NCI-H1436 treated with DMSO at 0.1 percent for 48 hours (cell line): ENCODE results near the gene ARHGAP25.

Experiments
- DNase-seq: peaks from one replicate; lab custom pipeline; 2025; lab: John Stamatoyannopoulos, UW

Gene ARHGAP25

GRCh38 chr2:68766376-68766845 lies 31.8 kb downstream of the ARHGAP25 start:
- DNase-seq: no peak

GRCh38 chr2:68767031-68767961 lies 32.7 kb downstream of the ARHGAP25 start:
- no peak for DNase-seq

- DNase-seq: no peak
Measured at GRCh38 chr2:68767996-68768395, 33.4 kb downstream of the ARHGAP25 start.

GRCh38 chr2:68768461-68768860 lies 33.9 kb downstream of the ARHGAP25 start:
- no peak for DNase-seq

GRCh38 chr2:68768951-68769350 lies 34.3 kb downstream of the ARHGAP25 start:
- DNase-seq: no peak

GRCh38 chr2:68769586-68770270 lies 35.1 kb downstream of the ARHGAP25 start:
- no peak for DNase-seq

- DNase-seq: no peak
Measured at GRCh38 chr2:68770271-68771111, 35.9 kb downstream of the ARHGAP25 start.

GRCh38 chr2:68771211-68771751 lies 36.7 kb downstream of the ARHGAP25 start:
- DNase-seq: no peak

GRCh38 chr2:68772109-68772508 lies 37.5 kb downstream of the ARHGAP25 start:
- no peak for DNase-seq

GRCh38 chr2:68774569-68775271 lies 40.1 kb downstream of the ARHGAP25 start:
- no peak for DNase-seq

- no peak for DNase-seq
Measured at GRCh38 chr2:68775272-68775842, 40.7 kb downstream of the ARHGAP25 start.

GRCh38 chr2:68776124-68776523 lies 41.5 kb downstream of the ARHGAP25 start:
- no peak for DNase-seq

- no peak for DNase-seq
Measured at GRCh38 chr2:68779595-68779994, 45.0 kb downstream of the ARHGAP25 start.

GRCh38 chr2:68784188-68784587 lies 49.6 kb downstream of the ARHGAP25 start:
- DNase-seq: no peak

GRCh38 chr2:68784915-68785314 lies 50.3 kb downstream of the ARHGAP25 start:
- no peak for DNase-seq

- DNase-seq: no peak
Measured at GRCh38 chr2:68787356-68787755, 52.7 kb downstream of the ARHGAP25 start.

- no peak for DNase-seq
Measured at GRCh38 chr2:68789603-68790002, 55.0 kb downstream of the ARHGAP25 start.

GRCh38 chr2:68790600-68790999 lies 56.0 kb downstream of the ARHGAP25 start:
- DNase-seq: no peak

GRCh38 chr2:68791914-68792313 lies 57.3 kb downstream of the ARHGAP25 start:
- DNase-seq: no peak

GRCh38 chr2:68792751-68793150 lies 58.1 kb downstream of the ARHGAP25 start:
- no peak for DNase-seq
